Lower lobe of right lung (tissue), 2 donors: ENCODE data around the gene DENND5A. TPM values are rescaled to one million over a fixed set of nuclear protein-coding genes. Genes with fewer than 3 reads are reported as not detected.

ENCODE experiments used
- ATAC-seq, 2 donors: fragments of 200-7000 bp; cut with Tn5 transposase; one replicate each; pipeline ENCODE4 v1.9.1; 2020 to 2022; ENCODE audit warnings: mild to moderate bottlenecking in 2 of 2, moderate library complexity in 2 of 2
- DNase-seq: peaks from one replicate; pipeline ENCODE4 v3.0.0-alpha.2; 2020
- H3K27ac ChIP-seq: fragments of 200-600 bp; one replicate; pipeline ENCODE4 v1.8.0; 2022
- H3K27me3 ChIP-seq: fragments of 200-600 bp; one replicate; pipeline ENCODE4 v1.8.0; 2022; ENCODE audit warnings: low read depth
- H3K36me3 ChIP-seq: fragments of 200-600 bp; one replicate; pipeline ENCODE4 v1.8.0; 2022; ENCODE audit warnings: mild to moderate bottlenecking
- H3K4me1 ChIP-seq: fragments of 200-600 bp; one replicate; pipeline ENCODE4 v1.8.0; 2022
- H3K4me3 ChIP-seq: fragments of 200-600 bp; one replicate; pipeline ENCODE4 v1.8.0; 2022; ENCODE audit warnings: mild to moderate bottlenecking
- H3K9me3 ChIP-seq: fragments of 200-600 bp; one replicate; pipeline ENCODE4 v1.8.0; 2022
- CTCF ChIP-seq: fragments of 200-600 bp; IDR thresholded peaks from one replicate; pipeline ENCODE4 v1.8.0; 2022; ENCODE audit warnings: antibody characterized with exemption, mild to moderate bottlenecking
- intact Hi-C: fragments of 100-400 bp; cut with DNase I; formaldehyde crosslinking; loops from one replicate; pipeline ENCODE4 v1.11.0; 2022
- long read RNA-seq: library from polyadenylated mRNA; unstranded; transcript quantifications from one replicate; pipeline ENCODE4 v2.0.0, GENCODE V29; 2021
- total RNA-seq: library from RNA; stranded (reverse); fragmentation: NEBNext Ultra II Directional; extraction: Animal tissue kit (Norgen Biotek cat#: 25700); gene quantifications from one replicate; pipeline ENCODE4 v1.2.1, GENCODE V29; 2021
- donor health status: DM: no; HTN: yes; CAD: no; lungs with severe emphysema.

Gene DENND5A
- 97.5 TPM for total RNA-seq
- long read RNA-seq, full-length matches to known transcripts = 8 of 65 reads
- long read RNA-seq, partial matches to known transcripts = 44 of 65 reads
- long read RNA-seq, other reads (novel, unspliced or antisense) = 13 of 65 reads

- Histone ChIP-seq H3K4me3 (peak within 1 kb of the TSS; percentile 87), H3K4me1 (peaks cover 33% of the 10 kb centered on the region), H3K27me3 (no peaks in the 10 kb centered on the region), H3K36me3 (no peaks in the 10 kb centered on the region), H3K9me3 (no peaks in the 10 kb centered on the region), H3K27ac (peak within 1 kb of the TSS; percentile 93)
- no peak for TF ChIP-seq CTCF
- intact Hi-C loops = no loop called here
- DNase-seq (peak; percentile 88), ATAC-seq (peak; percentile 93 to 94)
Observed at GRCh38 chr11:9265211-9266131, at the start of gene DENND5A. Gene DENND5A (minus strand): TSS chr11:9265350. CDS start chr11:9265069, 281 bp downstream.

GRCh38 chr11:9314291-9315077, 49.3 kb upstream of the DENND5A start, which contains the start of gene TMEM41B:
Gene TMEM41B (minus strand): TSS chr11:9314593. CDS start chr11:9314441, 152 bp downstream.
- peak; percentile 99 for ATAC-seq
- no peaks in the 10 kb centered on the region for H3K36me3 ChIP-seq
- H3K4me3 ChIP-seq = peak within 1 kb of the TSS; percentile 92
- H3K9me3 ChIP-seq = no peaks in the 10 kb centered on the region
- no peaks in the 10 kb centered on the region for H3K27me3 ChIP-seq
- intact Hi-C loops = no loop called here
- DNase-seq = peak; percentile 99
- peak; percentile 6 for TF ChIP-seq CTCF
- H3K27ac ChIP-seq = peak within 1 kb of the TSS; percentile 87
- H3K4me1 ChIP-seq = peaks cover 34% of the 10 kb centered on the region

GRCh38 chr11:9313648-9314290, 48.6 kb upstream of the DENND5A start:
- H3K4me1 ChIP-seq = peaks cover 30% of the 10 kb centered on the region
- peak overlapping the region; percentile 87 for H3K27ac ChIP-seq
- peak overlapping the region; percentile 92 for H3K4me3 ChIP-seq
- H3K9me3 ChIP-seq = no peaks in the 10 kb centered on the region
- ATAC-seq (peak; percentile 42 to 48), DNase-seq (no peak)
- no peak for TF ChIP-seq CTCF
- H3K27me3 ChIP-seq = no peaks in the 10 kb centered on the region
- intact Hi-C loops = no loop called here
- H3K36me3 ChIP-seq = no peaks in the 10 kb centered on the region

GRCh38 chr11:9310485-9311090, 45.4 kb upstream of the DENND5A start:
- no peak overlapping the region for H3K27ac ChIP-seq
- H3K4me1 ChIP-seq = peaks cover 22% of the 10 kb centered on the region
- no peaks in the 10 kb centered on the region for H3K36me3 ChIP-seq
- intact Hi-C loops = no loop called here
- no peak for DNase-seq
- no peak for TF ChIP-seq CTCF
- no peak for ATAC-seq
- H3K27me3 ChIP-seq = no peaks in the 10 kb centered on the region
- no peaks in the 10 kb centered on the region for H3K9me3 ChIP-seq
- no peak overlapping the region for H3K4me3 ChIP-seq
